HG03439 (cell line): ENCODE measurements around the gene KDM7A.
"Not testable (repeated sequence)": the region's sequence is repeated elsewhere in the genome, so short reads cannot be mapped to it uniquely, and the experiment has no call there.

Experiments
- ATAC-seq: cut with Tn5 transposase; IDR thresholded peaks from one replicate; pipeline ENCODE4 v1.9.1; 2021; ENCODE audit warnings: mild to moderate bottlenecking, moderate library complexity; ENCODE audit not compliant: unreplicated experiment

KDM7A gene

DNA sequence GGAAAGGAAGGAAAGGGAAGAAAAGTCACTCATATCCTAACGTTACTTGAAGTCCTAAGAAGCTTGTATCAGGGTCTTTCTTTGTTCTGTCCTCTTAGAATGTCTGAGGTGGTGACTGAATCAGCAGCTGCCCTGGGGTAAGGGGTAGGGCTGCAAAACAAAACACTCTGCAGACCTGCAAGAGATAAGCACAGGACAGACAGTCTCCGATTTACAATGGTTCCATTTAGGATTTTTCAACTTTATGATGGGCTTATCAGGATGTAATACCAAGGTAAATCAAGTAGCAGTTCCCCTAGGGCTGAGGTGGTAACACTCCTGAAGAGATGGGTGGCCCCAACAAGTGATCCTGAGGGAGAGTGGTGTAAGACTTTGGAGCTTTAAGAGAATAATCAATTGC, 16.5 kb downstream of the KDM7A start:
- no peak for ATAC-seq

- ATAC-seq: no peak
Measured at GRCh38 chr7:140159497-140159896, 17.3 kb downstream of the KDM7A start.

DNA sequence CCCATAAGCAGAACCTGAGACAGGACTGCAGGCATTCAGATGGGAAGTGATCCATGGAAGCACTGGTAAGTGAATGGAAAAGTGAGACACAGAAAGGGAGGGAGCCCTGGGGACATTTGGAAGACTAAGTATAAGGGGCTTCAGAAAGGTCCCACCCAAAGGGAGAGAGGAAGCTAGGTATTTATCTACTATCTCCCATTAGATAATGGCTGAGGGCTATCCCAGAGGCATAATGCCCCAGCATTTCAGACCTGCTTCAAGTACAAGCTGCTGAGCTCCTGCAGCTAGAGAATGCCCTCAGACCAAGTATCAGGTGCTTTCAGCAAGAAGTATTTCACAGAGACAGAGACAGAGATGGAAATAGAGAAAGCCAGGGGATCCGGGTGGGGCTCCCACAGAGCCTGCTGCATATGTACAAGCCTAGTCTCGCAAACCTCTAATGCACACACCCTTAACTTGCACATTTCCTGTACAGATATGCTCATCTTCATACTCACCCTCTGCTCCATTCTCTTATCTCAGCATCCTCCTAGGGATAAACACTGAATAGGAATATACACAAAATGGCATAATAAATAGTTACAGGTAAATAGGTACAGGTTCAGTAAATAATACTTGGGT, 20.2 kb downstream of the KDM7A start:
- ATAC-seq: no peak

- ATAC-seq: no peak
Measured at GRCh38 chr7:140155428-140155827, 21.4 kb downstream of the KDM7A start.

GRCh38 chr7:140153666-140154161, 23.1 kb downstream of the KDM7A start:
- no peak for ATAC-seq

DNA sequence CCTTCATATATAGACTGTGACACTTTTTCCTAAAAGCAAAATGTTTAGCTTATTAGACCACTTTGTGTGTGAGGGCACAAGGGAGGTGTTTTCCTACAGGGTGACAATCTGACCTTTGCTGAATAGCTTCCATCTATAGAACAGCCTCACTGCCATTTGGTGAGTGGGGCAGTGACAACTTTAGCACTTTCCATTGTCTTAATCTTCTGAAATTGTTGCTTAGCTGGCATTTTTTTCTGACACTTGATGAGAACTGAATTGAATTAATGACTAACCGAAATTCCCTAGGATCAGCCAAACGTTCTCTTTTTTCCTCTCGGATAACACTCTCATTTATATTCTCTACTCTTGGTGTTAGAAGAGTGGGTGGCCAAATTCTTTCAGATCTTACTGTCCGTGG, 30.2 kb downstream of the KDM7A start:
- no peak for ATAC-seq

DNA sequence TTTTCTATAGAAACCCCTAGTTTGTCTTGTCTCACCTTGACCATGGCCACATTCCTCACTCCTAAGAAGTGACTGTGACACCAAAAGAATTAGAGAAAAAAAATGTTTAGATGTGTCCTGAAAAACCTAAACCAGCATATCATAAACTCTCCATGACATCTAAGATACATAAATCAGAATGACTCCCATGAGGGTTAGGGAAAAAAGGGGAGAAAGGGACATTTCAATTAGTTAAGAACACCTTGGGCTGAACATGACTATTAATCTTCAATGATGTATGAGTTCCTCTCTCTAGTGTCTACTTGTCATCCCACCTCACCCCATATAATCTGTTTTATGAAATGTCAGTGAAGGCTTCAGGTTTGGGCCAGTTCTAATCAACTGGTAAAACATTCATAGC, 31.1 kb downstream of the KDM7A start:
- ATAC-seq: no peak

DNA sequence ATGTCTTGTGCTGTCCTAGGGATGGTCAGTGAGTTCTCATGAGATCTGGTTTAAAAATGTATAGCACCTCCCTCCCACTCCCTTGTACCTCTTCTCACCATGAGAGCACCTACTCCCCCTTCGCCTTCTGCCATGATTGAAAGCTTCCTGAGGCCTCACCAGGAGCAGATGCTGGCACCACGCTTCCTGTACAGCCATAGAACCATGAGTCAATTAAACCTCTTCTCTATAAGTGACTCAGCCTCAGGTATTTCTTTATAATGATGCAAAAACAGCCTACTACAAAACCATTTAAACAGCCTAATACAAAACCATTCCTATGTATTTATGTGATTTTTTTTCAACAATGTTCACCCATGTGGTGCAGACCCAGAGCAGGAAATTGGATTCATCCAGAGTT, 32.0 kb downstream of the KDM7A start:
- ATAC-seq: no peak

DNA sequence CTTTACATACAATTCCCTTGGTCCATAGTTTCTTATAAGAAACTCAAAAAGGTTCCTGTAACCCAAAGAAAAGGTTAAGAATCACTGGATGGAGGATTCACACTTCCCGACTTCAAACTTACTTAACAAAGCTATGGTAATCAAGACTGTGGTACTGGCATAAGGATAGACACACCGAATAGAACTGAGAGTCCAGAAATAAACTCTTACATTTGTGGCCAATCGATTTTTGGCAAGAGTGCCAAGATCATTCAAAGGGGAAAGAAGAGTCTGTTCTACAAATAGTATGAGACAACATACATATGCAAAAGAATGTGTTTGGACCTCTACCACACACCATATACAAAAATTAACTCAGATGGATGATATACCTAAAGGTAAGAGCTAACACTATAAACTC, 32.8 kb downstream of the KDM7A start:
- ATAC-seq: no peak

- ATAC-seq: no peak
Measured at GRCh38 chr7:140142031-140142430, 34.8 kb downstream of the KDM7A start.

DNA sequence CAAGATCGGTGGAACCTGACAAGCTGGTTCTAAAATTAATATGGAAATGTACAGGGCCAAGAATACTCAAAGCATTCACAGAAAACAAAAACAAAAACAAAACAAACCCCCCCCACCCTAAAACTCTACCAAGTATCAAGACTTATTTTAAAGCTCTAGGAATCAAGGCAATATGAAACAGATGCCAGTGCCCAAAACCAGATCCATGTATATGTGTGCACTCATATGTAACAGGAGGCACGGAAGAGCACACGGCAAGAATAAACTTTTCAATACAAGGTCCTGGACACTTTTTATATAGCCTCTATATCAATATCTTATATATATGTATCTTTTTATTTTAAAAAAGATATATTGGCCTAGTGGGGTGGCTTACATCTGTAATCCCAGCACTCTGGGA, 35.5 kb downstream of the KDM7A start:
- ATAC-seq: no peak

DNA sequence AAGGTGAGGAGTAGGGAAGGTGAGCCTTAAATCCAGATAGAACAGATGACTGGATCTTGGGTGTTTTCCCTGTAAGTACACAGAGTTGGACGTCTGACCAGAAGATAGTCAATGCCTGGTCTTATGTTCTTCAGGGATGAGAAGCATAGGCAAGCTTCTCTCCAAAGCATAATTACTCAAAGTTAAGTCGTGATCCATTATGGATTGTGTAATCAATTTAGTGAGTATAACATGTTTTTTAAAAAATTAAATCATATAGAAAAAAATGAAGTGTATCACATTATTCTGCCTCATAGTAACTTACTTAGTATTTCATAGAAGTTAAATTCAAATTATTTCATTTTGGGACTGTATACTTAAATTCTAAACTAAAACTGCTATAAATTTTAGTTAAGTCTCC, 39.7 kb downstream of the KDM7A start:
- no peak for ATAC-seq

GRCh38 chr7:140136073-140136472, 40.7 kb downstream of the KDM7A start:
- no peak for ATAC-seq

GRCh38 chr7:140134039-140134438, 42.7 kb downstream of the KDM7A start:
- ATAC-seq: no peak

- ATAC-seq: no peak
Measured at GRCh38 chr7:140127360-140128127, 49.2 kb downstream of the KDM7A start.

DNA sequence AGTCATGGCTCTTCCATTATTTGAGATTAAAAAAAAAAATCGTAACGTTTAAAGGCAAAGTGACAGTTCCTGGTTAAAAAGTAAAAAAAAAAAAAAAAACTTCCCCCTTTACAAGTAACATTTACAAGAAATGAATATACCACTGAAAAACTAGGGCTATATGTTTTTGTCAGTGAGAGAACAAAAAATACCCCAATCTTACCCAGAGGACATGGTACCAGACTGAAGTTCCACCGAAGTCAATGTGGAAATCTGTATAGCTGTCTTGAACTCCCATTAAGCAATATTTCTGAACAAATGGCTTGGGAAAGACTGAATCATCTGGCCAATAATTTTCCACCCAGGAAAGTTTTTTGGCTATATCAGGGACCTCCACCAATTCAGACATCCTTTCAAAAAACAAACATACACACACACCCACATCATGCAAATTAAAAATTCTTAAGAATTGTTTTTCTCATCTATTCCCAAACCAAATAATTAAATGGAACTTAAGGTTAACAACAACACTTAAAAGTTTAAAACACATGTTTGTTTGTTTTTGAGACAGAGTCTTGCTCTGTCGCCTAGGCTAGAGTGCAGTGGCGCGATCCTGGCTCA, 50.2 kb downstream of the KDM7A start:
- no peak for ATAC-seq

GRCh38 chr7:140122965-140123364, 53.8 kb downstream of the KDM7A start:
- ATAC-seq: no peak

- ATAC-seq: no peak
Measured at GRCh38 chr7:140121326-140121725, 55.5 kb downstream of the KDM7A start.

DNA sequence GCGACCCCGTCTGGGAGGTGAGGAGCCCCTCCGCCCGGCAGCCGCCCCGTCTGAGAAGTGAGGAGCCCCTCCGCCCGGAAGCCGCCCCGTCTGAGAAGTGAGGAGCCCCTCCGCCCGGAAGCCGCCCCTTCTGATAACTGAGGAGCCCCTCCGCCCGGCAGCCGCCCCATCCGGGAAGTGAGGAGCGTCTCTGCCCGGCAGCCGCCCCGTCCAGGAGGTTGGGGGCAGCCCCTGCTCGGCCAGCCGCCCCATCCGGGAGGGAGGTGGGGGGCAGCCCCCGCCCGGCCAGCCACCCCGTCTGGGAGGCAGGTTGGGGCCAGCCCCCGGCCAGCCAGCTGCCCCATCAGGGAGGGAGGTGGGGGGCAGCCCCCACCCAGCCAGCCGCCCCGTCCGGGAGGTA, 62.0 kb downstream of the KDM7A start:
- ATAC-seq: not testable (repeated sequence)

- not testable (repeated sequence) for ATAC-seq
Measured at GRCh38 chr7:140108777-140109176, 68.0 kb downstream of the KDM7A start.

DNA sequence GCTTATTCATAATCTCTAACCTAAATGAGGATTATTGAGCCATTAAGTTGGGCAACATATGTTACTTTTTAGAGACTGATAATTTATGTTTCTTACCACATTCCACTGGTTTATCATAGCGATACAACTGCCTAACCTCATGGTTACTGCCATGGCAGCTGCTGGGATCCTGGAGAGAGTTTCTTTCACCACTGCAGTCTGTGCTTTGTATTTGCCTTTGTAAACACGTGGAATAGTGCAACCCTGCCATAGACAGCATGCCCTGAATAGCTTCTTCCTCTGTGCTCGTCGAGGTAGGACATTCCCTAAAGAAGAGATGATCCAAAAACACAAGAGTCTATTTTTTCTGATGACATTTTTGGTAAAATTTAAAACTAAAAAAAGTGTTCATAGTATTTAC, 80.3 kb downstream of the KDM7A start:
- no peak for ATAC-seq

GRCh38 chr7:140093375-140093774, 83.4 kb downstream of the KDM7A start:
- ATAC-seq: no peak
